Stimulated activated naive CD8-positive, alpha-beta T cell treated with anti-CD3 and anti-CD28 coated beads, Interleukin-15, amount 100 ng/mL, for 72 hours (primary cell): ENCODE results near the gene MAMDC2.
A peak's percentile ranks its signal among the peaks of the same experiment; 100 is the strongest.

ENCODE experiments used
- ATAC-seq: fragments of 150-1000 bp; cut with Tn5 transposase; 2 replicates; pipeline ENCODE4 v1.10.0; 2021; ENCODE audit warnings: mild to moderate bottlenecking, moderate library complexity
- DNase-seq, 2 donors: peaks; one replicate each; pipeline ENCODE4 v3.0.0; 2021 to 2022
- H3K27ac Mint-ChIP-seq, 2 donors: one replicate each; pipeline ENCODE4 v1.8.0; 2022; ENCODE audit warnings: mild to moderate bottlenecking in 2 of 2, mixed read lengths in 2 of 2, moderate library complexity in 2 of 2
- H3K27me3 Mint-ChIP-seq: one replicate; pipeline ENCODE4 v1.8.0; 2022; ENCODE audit warnings: mixed read lengths
- H3K4me1 Mint-ChIP-seq: one replicate; pipeline ENCODE4 v1.8.0; 2022; ENCODE audit warnings: mild to moderate bottlenecking, mixed read lengths
- H3K4me3 Mint-ChIP-seq, 2 donors: one replicate each; pipeline ENCODE4 v1.8.0; 2022; ENCODE audit warnings: mild to moderate bottlenecking in 2 of 2, mixed read lengths in 2 of 2, moderate library complexity in 1 of 2
- H3K9me3 Mint-ChIP-seq, 2 donors: one replicate each; pipeline ENCODE4 v1.8.0; 2022; ENCODE audit warnings: mixed read lengths in 2 of 2

The MAMDC2 gene

GRCh38 chr9:70257991-70258691 lies 214.5 kb downstream of the MAMDC2 start:
- peaks cover 70% of the 10 kb centered on the region for H3K4me1 Mint-ChIP-seq
- H3K9me3 Mint-ChIP-seq: no peaks in the 10 kb centered on the region
- ATAC-seq (peak; percentile 62), DNase-seq (peak in 1 of 2 donors; percentile 47)
- H3K27me3 Mint-ChIP-seq: no peaks in the 10 kb centered on the region
- H3K27ac Mint-ChIP-seq: peak overlapping the region; percentile 98
- peak overlapping the region; percentile 88 to 93 for H3K4me3 Mint-ChIP-seq

- no peaks in the 10 kb centered on the region for H3K27me3 Mint-ChIP-seq
- H3K27ac Mint-ChIP-seq: peak within 1 kb of the TSS; percentile 98
- H3K4me3 Mint-ChIP-seq: peak within 1 kb of the TSS; percentile 88 to 93
- DNase-seq (peak; percentile 90 to 91), ATAC-seq (peak; percentile 90)
- H3K4me1 Mint-ChIP-seq: peaks cover 70% of the 10 kb centered on the region
- no peaks in the 10 kb centered on the region for H3K9me3 Mint-ChIP-seq
Measured at GRCh38 chr9:70258692-70259511, 215.3 kb downstream of the MAMDC2 start, which contains the start of gene SMC5. SMC5 (plus strand) TSS chr9:70258978; CDS start chr9:70259079, 101 bp downstream.

- no peaks in the 10 kb centered on the region for H3K9me3 Mint-ChIP-seq
- peak overlapping the region; percentile 88 to 93 for H3K4me3 Mint-ChIP-seq
- DNase-seq: no peak
- no peak for ATAC-seq
- H3K27me3 Mint-ChIP-seq: no peaks in the 10 kb centered on the region
- H3K4me1 Mint-ChIP-seq: peaks cover 70% of the 10 kb centered on the region
- peak overlapping the region; percentile 93 to 98 for H3K27ac Mint-ChIP-seq
Measured at GRCh38 chr9:70259512-70259802, 215.8 kb downstream of the MAMDC2 start.

DNA sequence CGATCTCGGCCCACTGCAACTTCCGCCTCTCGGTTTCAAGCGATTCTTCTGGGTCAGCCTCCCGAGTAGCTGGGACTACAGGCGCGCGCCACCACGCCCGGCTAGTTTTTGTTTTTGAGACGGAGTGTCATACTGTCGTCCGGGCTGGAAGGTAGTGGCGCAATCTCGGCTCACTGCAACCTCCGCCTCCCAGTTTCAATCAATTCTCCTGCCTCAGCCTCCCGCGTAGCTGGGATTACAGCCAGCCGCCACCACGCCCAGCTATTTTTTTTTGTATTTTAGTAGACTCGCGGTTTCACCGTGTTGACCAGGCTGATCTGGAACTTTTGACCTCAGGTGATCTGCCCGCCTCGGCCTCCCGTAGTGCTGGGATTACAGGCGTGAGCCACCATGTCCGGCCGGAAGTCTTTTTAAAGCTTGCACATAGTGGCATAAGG lies 216.4 kb downstream of the MAMDC2 start:
- no peak for DNase-seq
- Mint-ChIP-seq H3K27me3 (no peaks in the 10 kb centered on the region), H3K4me1 (peaks cover 75% of the 10 kb centered on the region), H3K4me3 (peak overlapping the region; percentile 88 to 93), H3K27ac (peak overlapping the region; percentile 93 to 98), H3K9me3 (no peaks in the 10 kb centered on the region)
- ATAC-seq: no peak

- H3K4me1 Mint-ChIP-seq: peaks cover 77% of the 10 kb centered on the region
- H3K9me3 Mint-ChIP-seq: no peaks in the 10 kb centered on the region
- peak overlapping the region; percentile 88 to 93 for H3K4me3 Mint-ChIP-seq
- H3K27ac Mint-ChIP-seq: no peak overlapping the region
- DNase-seq (no peak), ATAC-seq (no peak)
- no peaks in the 10 kb centered on the region for H3K27me3 Mint-ChIP-seq
Measured at GRCh38 chr9:70260606-70261005, 217.0 kb downstream of the MAMDC2 start.

DNA sequence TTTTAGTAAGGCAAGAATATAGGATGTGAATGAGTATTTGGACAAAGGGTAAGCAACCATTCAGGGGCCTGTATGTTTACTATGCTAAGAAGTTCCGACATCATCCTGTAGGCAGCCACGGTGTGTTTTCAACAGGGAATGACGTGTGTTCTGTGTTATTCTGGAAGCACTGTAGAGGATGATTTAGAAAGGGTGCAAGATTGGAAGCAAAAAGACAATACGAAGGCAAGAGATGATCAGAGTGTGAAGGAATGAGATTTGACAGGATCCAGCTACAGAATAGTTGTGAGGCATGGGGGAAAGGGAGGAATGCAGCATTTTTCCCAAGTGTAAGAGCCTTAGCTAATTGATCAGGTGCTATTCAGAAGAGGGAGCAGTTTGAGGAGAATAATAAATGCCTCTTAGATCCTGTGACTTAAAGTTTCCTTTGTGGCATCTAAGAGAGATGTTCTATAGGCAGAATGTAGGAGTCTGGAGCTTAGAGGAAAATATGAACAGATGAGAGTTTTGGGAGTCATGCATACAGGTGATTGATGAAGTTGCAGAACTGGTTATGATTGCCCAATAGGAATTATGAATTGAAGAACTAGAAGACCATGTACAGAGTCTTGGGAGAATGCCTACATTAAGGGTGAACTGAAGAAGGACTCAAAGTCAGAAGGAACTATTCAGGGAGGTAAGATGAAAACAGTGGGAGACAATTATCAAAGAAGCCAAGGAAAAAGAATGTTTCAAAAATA lies 217.7 kb downstream of the MAMDC2 start:
- H3K27me3 Mint-ChIP-seq: no peaks in the 10 kb centered on the region
- DNase-seq (no peak), ATAC-seq (no peak)
- H3K27ac Mint-ChIP-seq: peak overlapping the region in 1 of 2 donors; percentile 1
- H3K4me3 Mint-ChIP-seq: peak overlapping the region; percentile 88 to 93
- H3K9me3 Mint-ChIP-seq: no peaks in the 10 kb centered on the region
- peaks cover 72% of the 10 kb centered on the region for H3K4me1 Mint-ChIP-seq

- H3K4me1 Mint-ChIP-seq: peaks cover 64% of the 10 kb centered on the region
- no peaks in the 10 kb centered on the region for H3K9me3 Mint-ChIP-seq
- H3K27ac Mint-ChIP-seq: peak overlapping the region in 1 of 2 donors; percentile 24
- no peak for DNase-seq
- H3K4me3 Mint-ChIP-seq: peak overlapping the region; percentile 88 to 93
- H3K27me3 Mint-ChIP-seq: no peaks in the 10 kb centered on the region
- peak; percentile 21 for ATAC-seq
Measured at GRCh38 chr9:70262366-70262765, 218.7 kb downstream of the MAMDC2 start.

DNA sequence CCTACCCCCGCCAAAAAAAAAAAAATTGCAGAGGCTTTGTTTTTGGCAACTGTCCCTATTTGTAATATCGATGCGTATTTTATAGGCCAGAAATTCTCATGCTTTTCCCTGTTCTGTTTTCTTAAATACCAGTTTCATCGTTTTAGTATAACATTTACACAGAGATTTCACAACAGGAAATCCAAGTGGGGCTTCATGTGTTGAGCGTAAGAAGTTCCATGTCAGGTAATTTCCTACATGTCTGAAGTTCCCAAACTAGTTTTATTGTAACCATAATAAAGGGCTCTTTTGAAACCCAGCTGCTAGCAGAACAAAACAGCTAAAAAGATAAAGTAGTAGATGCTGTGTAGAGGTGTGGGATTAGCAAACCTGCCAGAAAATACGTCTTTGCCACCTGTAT lies 219.3 kb downstream of the MAMDC2 start:
- peaks cover 62% of the 10 kb centered on the region for H3K4me1 Mint-ChIP-seq
- H3K27me3 Mint-ChIP-seq: no peaks in the 10 kb centered on the region
- H3K27ac Mint-ChIP-seq: no peak overlapping the region
- DNase-seq: no peak
- no peaks in the 10 kb centered on the region for H3K9me3 Mint-ChIP-seq
- H3K4me3 Mint-ChIP-seq: peak overlapping the region; percentile 88 to 93
- no peak for ATAC-seq

GRCh38 chr9:70263421-70263820 lies 219.8 kb downstream of the MAMDC2 start:
- H3K27me3 Mint-ChIP-seq: no peaks in the 10 kb centered on the region
- DNase-seq (no peak), ATAC-seq (no peak)
- no peaks in the 10 kb centered on the region for H3K9me3 Mint-ChIP-seq
- H3K4me3 Mint-ChIP-seq: no peak overlapping the region
- peaks cover 58% of the 10 kb centered on the region for H3K4me1 Mint-ChIP-seq
- H3K27ac Mint-ChIP-seq: no peak overlapping the region
